ENCODE data around the gene RGS11. TPM values are rescaled to one million over a fixed set of nuclear protein-coding genes. Genes with fewer than 3 reads are reported as not detected.

RGS11 gene
- total and polyA plus RNA-seq, 11 donors = 1.1 to 19.5 (median 11.8) TPM

GRCh38 chr16:275041-275641 is 603 bp downstream of the RGS11 start:
- H3K27ac ChIP-seq = peak overlapping the region in 2 of 12 donors; percentile 41 to 50
- ATAC-seq (peak in 2 of 4 donors; percentile 3 to 17), DNase-seq (peak in 1 of 5 donors; percentile 20)
- TF ChIP-seq CTCF (IDR thresholded peaks at IDR 0.05) (no peak), POLR2A (IDR thresholded peaks at IDR 0.05) (no peak)
- peak overlapping the region; percentile 42 to 73 (median 58) for H3K4me3 ChIP-seq
- peaks cover 0 to 36% (median 0%) of the 10 kb centered on the region in 9 donors for H3K27me3 ChIP-seq
- H3K4me1 ChIP-seq = peaks cover 0 to 35% (median 4%) of the 10 kb centered on the region in 12 donors
- H3K36me3 ChIP-seq = no peaks in the 10 kb centered on the region
- no peaks in the 10 kb centered on the region for H3K9me3 ChIP-seq
- intact Hi-C loops (cut with DNase I) = no loop called here
- 2 to 4% (median 3%) methylated on average over 11 to 58 of the region's 58 CpGs for WGBS, 4 donors

- 82 to 94% (median 87%) methylated on average over 13 to 30 of the region's 30 CpGs for WGBS, 4 donors
- no peak for TF ChIP-seq CTCF (IDR thresholded peaks at IDR 0.05)
- no peak for TF ChIP-seq POLR2A (IDR thresholded peaks at IDR 0.05)
- Histone ChIP-seq H3K4me1 (peaks cover 0 to 23% (median 4%) of the 10 kb centered on the region in 12 donors), H3K4me3 (no peak overlapping the region), H3K9me3 (no peaks in the 10 kb centered on the region), H3K36me3 (no peaks in the 10 kb centered on the region), H3K27ac (no peak overlapping the region), H3K27me3 (peaks cover 0 to 23% (median 0%) of the 10 kb centered on the region in 9 donors)
- DNase-seq (peak in 1 of 5 donors; percentile 16), ATAC-seq (peak in 1 of 4 donors; percentile 4)
- intact Hi-C loops (cut with DNase I) = no loop called here
Measured at GRCh38 chr16:273547-274421, 2.0 kb downstream of the RGS11 start.

GRCh38 chr16:272633-273546 is 2.9 kb downstream of the RGS11 start:
- H3K4me1 ChIP-seq = peaks cover 0 to 22% (median 4%) of the 10 kb centered on the region in 12 donors
- no peak for ATAC-seq
- peak in 1 of 5 donors; percentile 17 for DNase-seq
- H3K36me3 ChIP-seq = no peaks in the 10 kb centered on the region
- H3K27ac ChIP-seq = no peak overlapping the region
- intact Hi-C loops (cut with DNase I) = no loop called here
- H3K4me3 ChIP-seq = no peak overlapping the region
- H3K27me3 ChIP-seq = peaks cover 0 to 22% (median 0%) of the 10 kb centered on the region in 9 donors
- WGBS, 4 donors = 79 to 82% (median 80%) methylated on average over 13 to 36 of the region's 36 CpGs
- no peak for TF ChIP-seq POLR2A (IDR thresholded peaks at IDR 0.05)
- TF ChIP-seq CTCF (IDR thresholded peaks at IDR 0.05) = no peak
- H3K9me3 ChIP-seq = no peaks in the 10 kb centered on the region

Measured in heart left ventricle (tissue), 16 donors.